Measurements from ENCODE around the gene LANCL1. TPM values are rescaled to one million over a fixed set of nuclear protein-coding genes. Genes with fewer than 3 reads are reported as not detected.
"Not testable (repeated sequence)": the region's sequence is repeated elsewhere in the genome, so short reads cannot be mapped to it uniquely, and the experiment has no call there.

Gene LANCL1
- total RNA-seq, 1 donor from 2014 or later = 38.7 TPM

DNA sequence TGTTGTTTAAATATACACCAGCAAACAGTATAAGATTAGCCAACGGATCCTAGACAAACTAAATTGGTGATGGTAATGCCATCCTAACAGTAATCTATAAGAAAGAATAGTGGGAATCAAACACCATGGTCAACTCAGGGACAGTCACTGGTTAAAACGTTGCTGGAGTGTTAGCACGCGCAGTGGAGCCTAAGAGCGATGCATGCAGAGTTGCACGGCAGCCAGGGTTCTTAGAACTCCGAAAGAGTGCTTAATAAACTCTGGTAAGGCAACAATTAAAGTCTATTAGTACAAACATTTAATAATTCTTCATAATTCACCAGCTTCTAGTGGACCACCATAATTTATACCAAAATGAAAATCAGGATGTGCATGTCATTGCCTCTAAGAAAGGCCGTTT lies 22.2 kb downstream of the LANCL1 start:
- no peak for DNase-seq (ENCODE audit: low spot score)
- TF ChIP-seq, protein P1, sequence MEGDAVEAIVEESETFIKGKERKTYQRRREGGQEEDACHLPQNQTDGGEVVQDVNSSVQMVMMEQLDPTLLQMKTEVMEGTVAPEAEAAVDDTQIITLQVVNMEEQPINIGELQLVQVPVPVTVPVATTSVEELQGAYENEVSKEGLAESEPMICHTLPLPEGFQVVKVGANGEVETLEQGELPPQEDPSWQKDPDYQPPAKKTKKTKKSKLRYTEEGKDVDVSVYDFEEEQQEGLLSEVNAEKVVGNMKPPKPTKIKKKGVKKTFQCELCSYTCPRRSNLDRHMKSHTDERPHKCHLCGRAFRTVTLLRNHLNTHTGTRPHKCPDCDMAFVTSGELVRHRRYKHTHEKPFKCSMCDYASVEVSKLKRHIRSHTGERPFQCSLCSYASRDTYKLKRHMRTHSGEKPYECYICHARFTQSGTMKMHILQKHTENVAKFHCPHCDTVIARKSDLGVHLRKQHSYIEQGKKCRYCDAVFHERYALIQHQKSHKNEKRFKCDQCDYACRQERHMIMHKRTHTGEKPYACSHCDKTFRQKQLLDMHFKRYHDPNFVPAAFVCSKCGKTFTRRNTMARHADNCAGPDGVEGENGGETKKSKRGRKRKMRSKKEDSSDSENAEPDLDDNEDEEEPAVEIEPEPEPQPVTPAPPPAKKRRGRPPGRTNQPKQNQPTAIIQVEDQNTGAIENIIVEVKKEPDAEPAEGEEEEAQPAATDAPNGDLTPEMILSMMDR (IDR thresholded peaks at IDR 0.05; ENCODE audit: unreplicated experiment) = no peak
- no peak overlapping the region for H3K4me3 Mint-ChIP-seq (ENCODE audit: unreplicated experiment)
- H3K27ac Mint-ChIP-seq (ENCODE audit: unreplicated experiment) = no peak overlapping the region
- peaks cover 27% of the 10 kb centered on the region for H3K36me3 Mint-ChIP-seq (ENCODE audit: low read depth, unreplicated experiment)
- no peaks in the 10 kb centered on the region for H3K9me3 Mint-ChIP-seq (ENCODE audit: unreplicated experiment)
- no peaks in the 10 kb centered on the region for H3K27me3 Mint-ChIP-seq (ENCODE audit: unreplicated experiment)
- no peaks in the 10 kb centered on the region for H3K4me1 Mint-ChIP-seq (ENCODE audit: unreplicated experiment)

- H3K36me3 Mint-ChIP-seq (ENCODE audit: low read depth, unreplicated experiment) = peaks cover 34% of the 10 kb centered on the region
- no peaks in the 10 kb centered on the region for H3K27me3 Mint-ChIP-seq (ENCODE audit: unreplicated experiment)
Observed at GRCh38 chr2:210452194-210452593, 24.4 kb downstream of the LANCL1 start.

DNA sequence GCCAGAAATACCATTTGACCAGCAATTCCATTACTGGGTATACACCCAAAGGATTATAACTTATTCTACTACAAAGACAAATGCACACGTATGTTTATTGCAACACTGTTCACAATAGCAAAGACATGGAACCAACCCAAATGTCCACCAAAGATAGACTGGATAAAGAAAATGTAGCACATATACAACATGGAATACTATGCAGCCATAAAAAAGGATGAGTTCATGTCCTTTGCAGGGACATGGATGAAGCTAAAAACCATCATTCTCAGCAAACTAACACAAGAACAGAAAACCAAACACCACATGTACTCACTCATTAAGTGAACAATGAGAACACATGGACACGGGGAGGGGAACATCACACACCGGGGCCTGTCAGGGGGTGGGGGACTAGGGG lies 25.6 kb downstream of the LANCL1 start:
- not testable (repeated sequence) for H3K27me3 Mint-ChIP-seq (ENCODE audit: unreplicated experiment); H3K27ac Mint-ChIP-seq (ENCODE audit: unreplicated experiment); DNase-seq (ENCODE audit: low spot score); H3K4me3 Mint-ChIP-seq (ENCODE audit: unreplicated experiment); H3K4me1 Mint-ChIP-seq (ENCODE audit: unreplicated experiment); H3K9me3 Mint-ChIP-seq (ENCODE audit: unreplicated experiment)
- peaks cover 36% of the 10 kb centered on the region for H3K36me3 Mint-ChIP-seq (ENCODE audit: low read depth, unreplicated experiment)

More at GRCh38 chr2:210452194-210452593, 24.4 kb downstream of the LANCL1 start:
- TF ChIP-seq, protein P1 (IDR thresholded peaks at IDR 0.05; ENCODE audit: unreplicated experiment) = no peak
- H3K4me3 Mint-ChIP-seq (ENCODE audit: unreplicated experiment) = no peak overlapping the region
- H3K9me3 Mint-ChIP-seq (ENCODE audit: unreplicated experiment) = no peaks in the 10 kb centered on the region
- no peak overlapping the region for H3K27ac Mint-ChIP-seq (ENCODE audit: unreplicated experiment)
- no peak for DNase-seq (ENCODE audit: low spot score)
- no peaks in the 10 kb centered on the region for H3K4me1 Mint-ChIP-seq (ENCODE audit: unreplicated experiment)

- H3K4me3 Mint-ChIP-seq (ENCODE audit: unreplicated experiment) = no peak overlapping the region
- H3K27ac Mint-ChIP-seq (ENCODE audit: unreplicated experiment) = no peak overlapping the region
- no peaks in the 10 kb centered on the region for H3K9me3 Mint-ChIP-seq (ENCODE audit: unreplicated experiment)
- H3K36me3 Mint-ChIP-seq (ENCODE audit: low read depth, unreplicated experiment) = peaks cover 25% of the 10 kb centered on the region
- peaks cover 4% of the 10 kb centered on the region for H3K4me1 Mint-ChIP-seq (ENCODE audit: unreplicated experiment)
- DNase-seq (ENCODE audit: low spot score) = no peak
- H3K27me3 Mint-ChIP-seq (ENCODE audit: unreplicated experiment) = no peaks in the 10 kb centered on the region
- TF ChIP-seq, protein P1 (IDR thresholded peaks at IDR 0.05; ENCODE audit: unreplicated experiment) = no peak
Observed at GRCh38 chr2:210445732-210446131, 30.8 kb downstream of the LANCL1 start.

- peaks cover 4% of the 10 kb centered on the region for H3K4me1 Mint-ChIP-seq (ENCODE audit: unreplicated experiment)
- TF ChIP-seq, protein P1 (IDR thresholded peaks at IDR 0.05; ENCODE audit: unreplicated experiment) = peak; percentile 92
- no peaks in the 10 kb centered on the region for H3K27me3 Mint-ChIP-seq (ENCODE audit: unreplicated experiment)
- H3K27ac Mint-ChIP-seq (ENCODE audit: unreplicated experiment) = no peak overlapping the region
- peaks cover 26% of the 10 kb centered on the region for H3K36me3 Mint-ChIP-seq (ENCODE audit: low read depth, unreplicated experiment)
- H3K9me3 Mint-ChIP-seq (ENCODE audit: unreplicated experiment) = no peaks in the 10 kb centered on the region
- DNase-seq (ENCODE audit: low spot score) = no peak
- H3K4me3 Mint-ChIP-seq (ENCODE audit: unreplicated experiment) = no peak overlapping the region
Observed at GRCh38 chr2:210445116-210445707, 31.3 kb downstream of the LANCL1 start.
